Dedifferentiated amniotic fluid mesenchymal stem cell (primary cell): ENCODE measurements around the gene SLC25A48.
"Not testable (repeated sequence)": the region's sequence is repeated elsewhere in the genome, so short reads cannot be mapped to it uniquely, and the experiment has no call there.

Experiments used
- DNase-seq: peaks from one replicate; pipeline ENCODE4 v3.0.0-alpha.2; 2016; ENCODE audit errors: extremely low spot score

Gene SLC25A48

GRCh38 chr5:135857630-135858311 is 23.3 kb downstream of the SLC25A48 start:
- DNase-seq, result no peak

DNA sequence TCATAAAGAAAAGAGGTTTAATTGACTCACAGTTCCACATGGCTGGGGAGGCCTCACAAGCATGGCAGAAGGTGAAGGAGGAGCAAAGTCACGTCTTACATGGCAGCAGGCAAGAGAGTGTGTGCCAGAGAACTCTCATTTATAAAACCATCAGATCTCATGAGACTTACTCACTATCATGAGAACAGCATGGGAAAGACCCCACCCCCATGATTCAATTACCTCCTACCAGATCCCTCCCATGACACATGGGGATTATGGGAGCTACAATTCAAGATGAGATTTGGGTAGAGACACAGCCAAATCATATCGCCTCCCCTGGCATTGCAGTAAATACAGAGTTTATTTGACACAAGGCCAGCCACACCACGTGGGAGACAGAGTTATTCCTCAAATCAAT is 24.7 kb downstream of the SLC25A48 start:
- not testable (repeated sequence) for DNase-seq

GRCh38 chr5:135859641-135860040 is 25.2 kb downstream of the SLC25A48 start:
- DNase-seq, result no peak

GRCh38 chr5:135861641-135862040 is 27.2 kb downstream of the SLC25A48 start:
- DNase-seq, result no peak

- DNase-seq, result no peak
These were observed 27.6 kb downstream of the SLC25A48 start for GRCh38 chr5:135862086-135862485.

- DNase-seq, result no peak
These were observed 28.3 kb downstream of the SLC25A48 start for GRCh38 chr5:135862744-135863143.

GRCh38 chr5:135864503-135865435 is 30.3 kb downstream of the SLC25A48 start:
- DNase-seq, result no peak

- DNase-seq, result no peak
These were observed 31.6 kb downstream of the SLC25A48 start for GRCh38 chr5:135866016-135866415.

GRCh38 chr5:135867599-135867998 is 33.1 kb downstream of the SLC25A48 start:
- DNase-seq, result no peak

GRCh38 chr5:135868681-135869080 is 34.2 kb downstream of the SLC25A48 start:
- DNase-seq, result no peak

DNA sequence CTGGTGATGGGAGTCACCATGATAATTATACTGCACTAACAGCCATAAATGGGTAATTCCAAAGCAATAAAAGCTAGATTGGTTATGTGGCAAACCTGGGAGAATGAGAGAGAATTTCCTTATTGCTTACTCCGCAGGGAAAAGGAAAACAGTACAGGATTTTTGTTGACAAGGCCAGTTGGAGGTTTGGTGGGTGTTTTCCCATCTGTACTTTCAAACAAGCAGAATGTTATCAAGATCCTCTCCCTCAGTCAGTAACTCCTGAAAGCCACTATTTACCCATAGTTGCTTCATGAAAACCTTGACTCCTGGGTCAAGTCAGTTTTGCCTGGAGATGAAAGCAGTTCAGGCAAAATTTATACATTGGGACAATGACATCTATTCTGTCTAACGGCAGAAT is 34.8 kb downstream of the SLC25A48 start:
- no peak for DNase-seq

GRCh38 chr5:135869935-135870334 is 35.5 kb downstream of the SLC25A48 start:
- no peak for DNase-seq

DNA sequence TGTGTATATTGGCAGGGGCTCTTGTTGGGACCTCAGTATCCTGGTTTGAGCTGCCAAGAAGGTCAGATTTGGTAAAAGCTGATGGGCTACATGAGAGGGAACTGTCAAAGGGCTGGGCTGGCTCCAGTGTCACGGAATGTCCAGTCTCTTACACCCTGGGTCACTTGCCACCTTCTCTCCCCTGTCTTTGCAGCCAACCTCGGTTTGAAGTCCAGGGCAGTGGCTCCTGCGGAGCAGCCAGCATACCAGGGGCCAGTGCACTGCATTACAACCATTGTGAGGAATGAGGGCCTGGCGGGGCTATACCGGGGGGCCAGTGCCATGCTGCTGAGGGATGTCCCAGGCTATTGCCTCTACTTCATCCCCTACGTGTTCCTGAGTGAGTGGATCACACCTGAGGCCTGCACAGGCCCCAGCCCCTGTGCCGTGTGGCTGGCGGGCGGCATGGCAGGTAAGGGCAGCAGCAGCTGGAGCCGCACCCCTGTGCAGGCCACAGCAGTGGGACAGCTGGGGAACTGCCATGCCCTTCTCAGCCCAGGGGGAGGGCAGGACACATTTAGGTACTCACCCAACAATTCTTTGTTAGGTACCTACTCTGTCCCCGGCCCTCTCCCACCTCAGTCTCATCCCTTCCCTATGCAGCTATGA is 36.9 kb downstream of the SLC25A48 start:
- no peak for DNase-seq

DNA sequence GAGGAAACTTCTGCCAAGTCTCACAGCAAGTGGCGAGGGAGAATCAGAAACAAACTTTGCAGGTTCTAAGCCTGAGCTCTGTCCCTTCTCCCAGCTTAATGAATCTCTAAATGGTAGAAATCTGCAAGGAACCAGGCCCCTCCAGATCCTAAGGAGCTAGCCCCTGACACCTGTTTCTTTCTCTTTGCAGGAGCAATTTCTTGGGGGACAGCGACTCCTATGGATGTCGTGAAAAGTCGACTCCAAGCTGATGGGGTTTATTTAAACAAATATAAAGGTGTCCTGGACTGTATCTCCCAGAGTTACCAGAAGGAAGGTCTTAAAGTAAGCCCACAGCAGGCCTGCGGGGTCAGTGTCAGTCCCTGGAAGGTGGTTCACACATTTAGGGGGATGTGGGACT is 39.4 kb downstream of the SLC25A48 start:
- DNase-seq, result no peak

DNA sequence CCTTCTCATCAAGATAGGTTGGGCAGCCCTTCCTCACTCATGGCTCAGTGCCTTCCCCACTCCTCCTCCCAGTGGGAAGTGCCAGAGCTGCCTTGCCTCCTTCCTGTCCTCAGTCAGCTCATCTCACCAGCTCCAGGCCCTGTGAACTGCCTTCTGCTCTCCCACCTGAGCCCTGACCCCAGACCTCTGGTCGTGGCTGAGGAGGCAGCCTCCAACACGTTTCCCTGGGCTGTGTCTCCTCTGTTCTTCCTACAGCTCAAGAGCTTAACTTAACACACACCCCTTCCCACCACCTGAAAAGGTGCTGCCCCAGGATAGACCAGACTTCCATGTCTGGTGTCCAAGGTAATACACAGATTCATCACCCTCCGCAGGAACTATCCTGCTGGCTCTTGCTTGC is 40.0 kb downstream of the SLC25A48 start:
- no peak for DNase-seq

DNA sequence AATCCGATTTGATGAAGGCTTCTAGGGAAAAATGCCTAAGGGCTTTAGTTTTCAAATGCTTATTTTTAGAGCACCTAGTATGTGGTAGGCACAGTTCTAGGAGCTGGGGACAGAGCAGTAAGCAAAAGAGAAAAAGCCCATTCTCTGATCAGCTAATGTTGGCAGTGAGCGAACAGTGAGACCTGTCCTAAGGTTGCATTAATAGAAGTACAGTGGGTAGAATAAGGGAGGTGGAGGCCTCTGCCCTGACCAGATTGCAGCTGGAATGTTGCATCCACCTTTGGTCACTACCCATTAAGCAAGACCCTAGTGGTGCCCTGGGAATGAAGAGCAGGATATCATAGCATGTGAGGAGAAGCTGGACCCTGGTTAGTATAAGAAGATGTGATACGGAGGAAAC is 41.1 kb downstream of the SLC25A48 start:
- DNase-seq, result no peak

DNA sequence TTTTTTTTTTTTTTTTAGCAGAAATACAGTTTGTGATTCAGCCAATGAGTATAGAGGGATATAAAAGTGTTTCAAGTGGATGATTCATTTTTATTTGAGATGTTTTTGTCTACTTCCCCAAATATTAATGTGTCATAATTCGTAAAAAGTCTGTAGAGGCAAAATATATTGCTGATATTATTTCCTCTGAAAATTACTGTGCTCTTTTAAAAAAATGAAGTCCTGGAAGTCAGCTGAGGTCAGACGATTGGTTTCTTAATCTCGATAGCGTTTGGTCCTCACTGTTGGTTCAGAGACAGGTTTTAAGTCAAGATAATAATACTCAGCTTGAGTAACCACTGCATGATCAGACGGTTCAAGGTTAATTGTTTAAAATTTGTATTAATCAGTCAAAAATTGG is 41.7 kb downstream of the SLC25A48 start:
- no peak for DNase-seq

DNA sequence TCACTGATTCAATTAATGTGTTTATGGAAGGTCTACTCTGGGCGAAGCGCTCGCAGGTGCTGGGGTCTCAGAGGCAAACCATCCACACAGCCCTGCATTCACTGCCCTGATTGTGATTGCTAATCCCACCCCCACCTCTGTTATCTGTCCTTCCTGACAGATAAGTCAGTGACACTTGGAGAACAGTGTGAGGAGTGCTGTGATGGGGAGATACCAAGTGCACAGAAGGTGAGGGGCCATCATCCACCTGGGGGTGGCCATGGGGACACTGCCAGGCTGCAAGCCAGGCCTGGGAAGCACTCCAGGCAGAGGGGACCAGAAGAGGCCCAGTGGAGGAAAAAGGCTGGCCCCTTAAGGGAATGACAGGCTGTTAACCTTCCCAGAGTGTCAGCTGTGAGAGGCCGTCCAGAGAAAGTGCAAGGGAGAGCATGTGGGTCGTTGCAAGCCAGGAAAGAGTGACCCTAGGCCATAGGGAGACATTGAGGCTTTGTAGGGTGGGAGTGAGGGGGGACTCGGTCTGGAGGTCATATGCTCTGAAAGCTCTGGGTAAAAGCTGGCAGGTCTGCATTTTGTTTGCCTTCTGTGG is 43.2 kb downstream of the SLC25A48 start:
- DNase-seq, result no peak

- no peak for DNase-seq
These were observed 43.7 kb downstream of the SLC25A48 start for GRCh38 chr5:135878156-135878620.

GRCh38 chr5:135879591-135879990 is 45.1 kb downstream of the SLC25A48 start:
- DNase-seq, result no peak

DNA sequence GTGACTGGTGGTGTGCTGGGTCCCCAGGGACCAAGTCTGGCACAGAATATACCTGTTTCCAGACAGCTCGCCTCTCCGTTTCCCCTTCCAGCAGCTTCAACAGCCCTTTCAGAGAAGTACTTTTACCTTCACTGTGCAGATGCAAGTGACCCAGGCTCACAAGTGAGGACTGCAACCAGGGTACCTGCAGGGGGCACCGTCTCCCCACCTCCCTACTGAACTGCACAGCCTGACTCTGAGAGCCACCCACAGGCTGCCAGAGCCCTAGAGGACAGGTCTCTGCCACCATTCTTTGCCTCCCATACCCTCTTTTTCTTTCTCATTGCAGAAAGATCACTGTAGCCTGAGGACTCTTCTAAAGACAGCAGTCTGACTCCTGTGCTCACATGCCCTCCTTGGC is 45.8 kb downstream of the SLC25A48 start:
- DNase-seq, result no peak

DNA sequence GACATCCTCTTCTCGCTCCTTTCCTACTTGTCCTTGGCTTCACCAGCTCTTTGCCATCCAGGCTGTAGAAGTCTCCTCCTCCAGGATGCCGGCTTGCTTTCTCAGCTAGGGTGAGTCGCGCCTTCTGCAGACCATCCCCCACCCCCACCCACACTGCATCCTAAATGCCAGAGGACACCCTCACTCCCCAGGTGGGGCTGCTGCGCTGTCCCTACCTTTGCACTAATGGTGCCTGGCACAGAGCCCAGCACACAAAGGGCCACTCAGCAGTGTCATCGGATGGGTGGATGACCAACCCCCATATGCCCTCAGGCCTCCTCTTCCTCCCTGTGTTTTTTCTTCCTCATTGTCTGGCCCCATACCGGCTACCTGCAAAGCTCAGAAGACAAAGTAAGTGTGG is 46.3 kb downstream of the SLC25A48 start:
- no peak for DNase-seq
